NCI-H146 treated with DMSO at 0.1 percent for 48 hours (cell line): ENCODE results near the gene RFX4.
A peak's percentile ranks its signal among the peaks of the same experiment; 100 is the strongest.

ENCODE experiments used
- DNase-seq: peaks from one replicate; lab custom pipeline; 2025; ENCODE audit not compliant: unreplicated experiment; lab: John Stamatoyannopoulos, UW

RFX4 gene

DNA sequence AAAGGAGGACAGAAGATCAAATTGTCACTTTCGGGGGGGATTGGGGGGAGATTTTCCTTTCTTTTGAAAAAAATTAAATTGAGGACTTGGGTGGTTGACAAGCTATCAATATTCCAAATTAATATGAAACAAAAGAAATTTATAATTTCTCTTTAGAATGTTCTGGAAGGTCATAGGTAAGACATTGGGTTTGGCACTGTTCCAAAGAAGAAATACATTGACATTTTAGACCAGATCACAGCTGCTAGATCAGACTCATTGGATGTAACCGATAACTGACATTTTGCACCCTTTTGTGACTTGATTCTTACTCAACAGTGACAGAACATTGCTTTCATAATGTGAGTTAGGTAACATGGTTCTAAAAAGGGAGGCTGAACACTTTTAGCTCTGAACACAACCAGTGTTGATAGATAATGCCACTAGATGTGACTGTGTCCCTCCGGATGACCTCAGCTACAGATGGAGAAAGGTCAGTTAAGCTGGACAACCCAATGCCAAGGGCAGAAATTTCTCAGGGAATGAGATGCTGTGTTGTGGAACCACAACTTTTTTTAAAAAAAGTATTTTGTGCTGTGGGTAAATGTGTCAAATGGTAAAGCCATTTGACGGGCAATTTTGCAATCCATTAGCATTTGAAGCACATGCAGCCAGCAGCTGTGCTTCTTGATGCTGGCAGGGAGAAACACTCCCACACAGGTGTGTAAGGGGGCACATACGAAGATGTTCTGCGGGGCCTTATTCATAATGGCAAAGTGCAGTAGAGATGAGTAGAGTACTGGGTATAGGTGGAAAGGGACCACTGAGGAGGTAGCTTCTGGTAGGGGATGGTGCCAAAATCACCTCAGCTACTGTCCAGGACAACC, 62.9 kb downstream of the RFX4 start:
- no peak for DNase-seq

DNA sequence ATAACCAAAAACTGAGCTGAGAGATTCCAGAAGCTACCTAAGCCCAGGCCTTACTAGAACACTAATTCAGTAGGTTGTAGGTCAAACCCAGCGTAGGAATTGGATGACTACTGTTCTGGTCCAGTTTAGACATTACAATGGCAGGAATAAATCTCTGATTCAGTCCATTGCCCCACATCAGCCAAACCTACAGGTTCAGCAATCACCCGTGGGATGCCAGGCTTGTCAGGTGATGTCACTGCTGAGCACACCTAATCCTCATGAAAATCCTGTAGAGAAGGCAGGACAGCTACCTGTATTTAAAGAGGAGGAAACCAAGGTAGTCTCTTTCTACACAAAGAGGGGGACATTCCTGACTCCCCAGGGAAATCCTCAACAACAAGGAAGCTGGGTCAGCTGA, 63.7 kb downstream of the RFX4 start:
- DNase-seq = no peak

GRCh38 chr12:106647793-106648514, 65.2 kb downstream of the RFX4 start:
- DNase-seq = no peak

- peak; percentile 50 for DNase-seq
Measured at GRCh38 chr12:106648736-106649135, 65.9 kb downstream of the RFX4 start.

GRCh38 chr12:106651552-106651951, 68.7 kb downstream of the RFX4 start:
- DNase-seq = no peak

DNA sequence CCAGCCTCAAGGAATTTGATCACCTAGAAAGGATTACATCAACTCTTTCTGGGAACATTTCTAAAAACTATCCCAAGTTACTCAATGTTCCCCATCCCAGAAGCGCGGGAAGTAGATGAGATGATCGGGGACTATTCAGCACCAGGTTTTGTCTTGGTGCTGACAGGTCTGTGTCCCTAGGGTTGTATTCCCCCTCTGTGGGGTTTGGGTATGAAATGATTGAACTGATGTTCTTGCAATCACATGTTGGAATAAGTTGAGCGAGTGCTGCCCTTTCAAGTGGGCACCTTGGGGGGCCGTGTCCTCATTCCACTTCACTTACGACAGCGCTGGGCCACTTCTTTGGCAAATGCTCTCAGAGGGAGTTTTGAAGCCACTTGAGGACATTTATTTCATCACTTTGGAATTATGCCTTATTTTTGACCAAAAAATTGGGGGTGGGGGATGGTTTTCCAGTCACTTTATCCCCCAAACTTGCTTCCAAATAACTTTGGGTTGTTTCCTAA, 69.8 kb downstream of the RFX4 start:
- DNase-seq = no peak

DNA sequence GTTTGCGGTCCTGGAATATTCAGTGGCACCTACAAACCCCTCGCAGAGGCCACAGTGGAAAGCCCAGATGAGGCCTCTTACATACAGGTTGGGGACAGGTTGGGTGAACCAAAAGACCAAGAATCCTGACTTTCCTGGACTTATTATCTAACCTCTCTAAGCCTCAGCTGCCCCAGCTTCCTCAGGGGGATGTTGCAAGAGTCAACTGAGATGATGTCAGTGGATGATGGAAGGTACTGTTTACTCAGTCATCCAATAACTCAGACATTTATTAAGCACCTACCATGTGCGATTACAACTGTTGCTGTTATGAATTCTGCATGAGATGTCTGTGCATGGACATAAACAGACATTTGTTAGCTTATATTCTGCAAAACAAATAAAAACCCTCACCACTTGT, 72.8 kb downstream of the RFX4 start:
- no peak for DNase-seq

GRCh38 chr12:106657488-106657887, 74.7 kb downstream of the RFX4 start:
- DNase-seq = no peak

GRCh38 chr12:106663385-106663784, 80.6 kb downstream of the RFX4 start:
- DNase-seq = no peak

DNA sequence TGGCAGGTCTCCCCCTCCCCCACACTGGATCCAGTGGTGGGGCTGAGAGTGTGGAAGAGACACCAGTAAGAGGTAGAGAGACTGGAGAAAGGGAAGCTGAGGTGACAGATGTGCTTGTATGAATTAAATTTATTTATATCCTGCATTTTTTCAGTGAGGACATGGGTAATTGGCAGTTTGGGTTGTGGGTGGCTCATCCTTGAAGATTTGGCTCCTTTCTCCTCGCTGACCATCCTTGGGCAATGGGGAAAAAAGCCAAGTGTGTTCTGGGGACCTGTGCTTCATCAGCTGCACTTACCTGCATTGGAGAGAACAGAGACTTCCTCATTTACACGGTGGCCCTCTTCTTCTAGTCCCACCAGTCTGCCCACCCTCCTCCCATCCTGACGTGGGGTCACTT, 86.4 kb downstream of the RFX4 start:
- DNase-seq = no peak

DNA sequence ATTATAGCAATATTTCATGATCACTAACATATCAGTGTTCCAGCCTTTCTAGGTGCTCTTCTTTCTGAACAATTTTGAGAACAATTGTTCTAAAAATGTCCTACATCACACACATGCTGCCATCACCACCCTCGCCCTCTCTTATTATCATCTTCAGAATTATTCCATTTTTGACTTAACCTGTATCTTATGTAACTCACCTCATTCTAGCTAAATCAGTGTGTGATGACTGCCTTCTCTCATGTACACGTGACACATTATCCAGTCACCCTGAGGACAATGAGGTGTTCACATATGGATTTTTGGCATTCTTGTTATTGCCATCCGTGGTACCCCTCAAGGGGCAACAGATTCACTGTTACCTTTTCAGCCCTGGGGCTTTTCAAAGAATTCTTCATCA, 87.3 kb downstream of the RFX4 start:
- DNase-seq = no peak

DNA sequence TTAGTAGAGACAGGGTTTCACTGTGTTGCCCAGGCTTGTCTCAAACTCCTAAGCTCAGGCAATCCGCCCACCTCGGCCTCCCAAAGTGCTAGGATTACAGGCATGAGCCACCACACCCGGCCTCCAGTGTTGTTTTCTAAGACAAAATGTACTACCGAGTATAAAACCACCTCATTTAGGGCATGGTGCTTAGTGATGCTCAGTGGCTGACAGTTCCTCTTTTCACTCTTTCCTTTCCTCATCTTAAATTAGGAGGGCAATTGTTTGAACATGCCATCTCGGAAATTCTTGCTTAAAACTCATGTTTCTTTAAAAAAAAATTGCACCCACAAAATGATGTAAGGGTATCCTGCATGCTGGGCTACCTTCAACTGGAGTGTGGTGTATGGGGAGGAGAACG, 89.0 kb downstream of the RFX4 start:
- no peak for DNase-seq

DNA sequence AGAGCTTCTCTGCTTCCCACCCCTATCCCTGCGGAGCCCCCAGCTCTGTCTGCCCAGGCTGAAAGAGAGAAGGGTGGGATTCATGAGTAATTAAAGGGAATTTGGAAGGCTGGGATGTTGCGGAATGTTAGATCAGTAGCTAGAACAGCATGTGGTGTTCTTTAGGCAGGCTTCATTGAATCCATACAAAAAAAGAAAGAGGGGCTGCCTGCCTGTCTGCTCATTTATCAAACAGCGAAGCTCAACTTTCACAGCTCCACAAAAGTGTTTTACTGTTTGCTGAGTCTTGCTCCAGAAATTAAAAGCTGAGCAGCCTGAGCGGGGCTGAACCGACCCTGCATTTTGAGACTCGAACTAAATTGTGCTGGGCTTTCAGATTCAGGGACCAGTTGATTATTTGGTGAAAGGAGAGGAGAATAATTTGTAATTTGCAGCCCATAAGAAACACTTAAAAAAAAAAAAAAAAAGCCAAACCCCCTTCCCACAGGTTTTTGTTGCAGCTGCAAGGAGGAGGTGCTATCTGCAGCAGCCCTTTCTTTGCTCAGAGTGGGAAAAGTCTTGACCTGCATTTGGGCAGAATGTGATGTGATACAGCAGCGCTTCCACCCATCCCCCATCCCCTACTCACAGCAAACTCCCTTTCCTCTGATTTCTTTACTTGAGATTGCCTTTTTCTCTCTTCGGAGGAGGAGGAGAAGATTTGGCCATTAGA, 89.7 kb downstream of the RFX4 start:
- no peak for DNase-seq

DNA sequence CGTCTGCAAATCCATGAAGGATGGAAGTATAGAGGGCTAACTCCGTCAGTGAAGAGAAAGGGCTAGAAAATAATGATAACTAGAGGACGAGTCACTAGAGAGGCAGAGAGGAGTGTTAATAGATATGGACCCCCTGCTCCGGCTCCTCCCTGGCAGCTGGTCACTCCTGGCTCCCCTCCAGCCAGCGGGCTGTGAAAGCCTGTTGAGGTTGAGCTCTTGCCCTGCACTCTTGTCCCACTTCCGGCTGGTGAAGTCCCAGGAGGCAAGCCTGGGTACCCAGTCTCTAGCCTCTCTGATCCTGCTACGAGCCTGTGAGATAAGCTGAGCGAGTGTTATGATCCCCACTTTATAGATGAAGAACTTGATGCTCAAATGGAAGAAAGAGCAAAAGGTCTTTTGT, 90.3 kb downstream of the RFX4 start:
- DNase-seq = no peak

DNA sequence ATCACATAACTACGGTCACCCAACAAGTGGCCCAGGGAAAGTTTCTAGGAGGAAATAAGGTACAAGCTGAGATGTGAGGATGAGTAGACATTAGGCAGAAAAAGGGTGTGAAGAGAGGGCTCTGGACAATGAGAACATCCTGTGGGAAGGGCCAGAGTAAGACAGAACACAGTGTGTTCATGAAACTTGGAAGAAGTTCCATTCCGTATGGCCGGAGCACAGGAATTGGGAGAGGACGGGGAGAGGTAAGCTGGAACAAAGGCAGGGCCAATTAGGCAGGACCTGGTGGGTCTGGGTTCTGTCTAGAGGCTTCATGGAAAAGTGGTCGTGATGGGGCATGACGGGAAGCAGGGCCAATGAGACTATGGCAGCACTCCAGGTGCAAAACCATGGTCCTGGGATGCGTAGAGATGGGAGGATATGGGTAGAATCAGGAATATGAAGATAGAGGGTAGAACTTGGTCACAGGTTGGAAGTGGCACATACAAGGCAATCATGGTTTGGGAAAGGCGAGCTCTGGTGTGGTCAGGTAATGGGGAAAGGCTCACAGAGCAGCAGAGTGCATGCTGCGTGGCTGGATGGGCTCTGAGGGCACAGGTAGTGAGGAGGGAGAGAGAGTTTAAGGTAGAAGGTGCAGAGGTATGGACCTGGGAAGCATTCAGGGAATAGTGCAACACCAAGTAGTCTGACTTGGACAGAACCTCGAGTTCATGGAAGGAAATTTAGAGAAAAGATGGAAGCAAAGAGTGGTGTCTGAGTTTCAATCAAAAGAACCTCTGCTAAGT, 93.0 kb downstream of the RFX4 start:
- DNase-seq = no peak

GRCh38 chr12:106679574-106679973, 96.8 kb downstream of the RFX4 start:
- DNase-seq = no peak

- no peak for DNase-seq
Measured at GRCh38 chr12:106680280-106680679, 97.5 kb downstream of the RFX4 start.

GRCh38 chr12:106681210-106681609, 98.4 kb downstream of the RFX4 start:
- peak; percentile 2 for DNase-seq

DNA sequence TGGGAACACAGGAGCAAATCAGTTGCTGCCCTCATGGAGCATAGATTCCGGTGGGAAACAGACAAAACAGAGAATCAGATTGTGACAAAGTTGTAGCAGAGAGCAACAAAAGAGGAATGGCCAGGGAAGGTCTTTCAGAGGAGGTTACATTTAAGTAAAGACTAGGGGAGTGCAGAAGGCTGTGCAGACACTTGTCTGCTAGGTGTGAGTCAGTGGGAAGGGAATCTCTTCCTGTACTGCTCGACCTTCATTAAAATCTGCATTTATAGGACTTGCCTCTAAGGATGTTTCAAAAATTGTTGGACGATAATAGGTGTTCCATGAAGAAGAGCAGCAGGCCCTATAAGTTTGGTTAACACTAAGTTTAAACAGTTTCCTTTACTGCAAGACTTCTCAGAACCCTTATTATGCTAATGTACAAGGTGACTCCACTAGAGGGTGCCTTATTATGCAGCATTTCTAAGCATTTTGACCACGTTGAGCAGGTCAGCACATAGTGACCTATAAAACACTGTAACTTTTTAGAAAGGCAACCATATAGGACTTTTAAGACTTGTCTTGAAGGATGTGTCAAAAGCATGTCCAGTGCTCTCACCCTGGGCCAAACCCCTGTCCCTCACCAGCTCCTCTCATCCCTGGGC, 99.9 kb downstream of the RFX4 start:
- DNase-seq = no peak

DNA sequence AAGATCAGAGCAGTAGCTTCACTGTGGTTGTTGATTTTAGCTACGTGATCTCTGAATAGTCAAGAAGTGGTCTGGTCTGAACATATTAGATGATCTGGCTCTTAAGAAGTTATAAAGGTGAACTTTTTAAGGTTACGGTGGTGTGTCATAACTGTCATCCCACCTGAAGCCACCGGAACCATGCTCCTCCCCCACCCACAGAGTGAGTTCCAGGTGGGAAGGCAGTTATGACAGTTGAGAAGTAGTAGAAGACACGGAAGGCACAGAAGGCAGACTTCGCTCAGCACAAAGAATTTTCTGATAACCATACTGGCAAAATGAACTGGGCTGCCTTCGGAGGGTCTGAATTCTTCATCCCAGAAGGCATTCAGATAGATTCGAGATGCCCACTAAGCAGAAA, 101.7 kb downstream of the RFX4 start:
- no peak for DNase-seq
